Glomerular visceral epithelial cell (primary cell): ENCODE data around the gene NAB2.

Experiments used
- DNase-seq: peaks from one replicate; pipeline ENCODE4 v3.0.0-alpha.2; 2016; ENCODE audit errors: extremely low spot score

NAB2 gene

GRCh38 chr12:57094208-57095160 lies 5.6 kb downstream of the NAB2 start:
- DNase-seq = no peak

- DNase-seq = no peak
These were observed 6.5 kb downstream of the NAB2 start for GRCh38 chr12:57095440-57095839.

GRCh38 chr12:57096099-57096572 lies 7.2 kb downstream of the NAB2 start:
- peak; percentile 49 for DNase-seq

GRCh38 chr12:57096748-57097553 lies 8.0 kb downstream of the NAB2 start:
- DNase-seq = no peak

GRCh38 chr12:57097554-57097835 lies 8.6 kb downstream of the NAB2 start:
- no peak for DNase-seq

- no peak for DNase-seq
These were observed 9.6 kb downstream of the NAB2 start for GRCh38 chr12:57098546-57098945.

GRCh38 chr12:57099047-57099714 lies 10.3 kb downstream of the NAB2 start:
- DNase-seq = no peak

GRCh38 chr12:57099766-57100165 lies 10.9 kb downstream of the NAB2 start:
- DNase-seq = no peak

GRCh38 chr12:57101892-57102695 lies 13.2 kb downstream of the NAB2 start:
- DNase-seq = no peak

GRCh38 chr12:57103856-57104255 lies 14.9 kb downstream of the NAB2 start:
- DNase-seq = no peak

- DNase-seq = no peak
These were observed 15.5 kb downstream of the NAB2 start for GRCh38 chr12:57104292-57104910.

- no peak for DNase-seq
These were observed 16.3 kb downstream of the NAB2 start for GRCh38 chr12:57105011-57105753.

GRCh38 chr12:57106021-57106708 lies 17.3 kb downstream of the NAB2 start:
- no peak for DNase-seq

- no peak for DNase-seq
These were observed 18.7 kb downstream of the NAB2 start for GRCh38 chr12:57107456-57108155.

GRCh38 chr12:57109207-57110103 lies 20.5 kb downstream of the NAB2 start:
- no peak for DNase-seq

GRCh38 chr12:57110104-57111030 lies 21.5 kb downstream of the NAB2 start:
- peak; percentile 65 for DNase-seq
